Activated naive CD4-positive, alpha-beta T cell treated with Interleukin-2 at 50 U/mL for 16 hours (primary cell): Measurements from ENCODE around the gene SLC16A1.
A peak's percentile ranks its signal among the peaks of the same experiment; 100 is the strongest.
"Not testable (repeated sequence)": the region's sequence is repeated elsewhere in the genome, so short reads cannot be mapped to it uniquely, and the experiment has no call there.

Source experiments
- DNase-seq: peaks from one replicate; pipeline ENCODE4 v3.0.0-alpha.2; 2020

SLC16A1 gene

DNA sequence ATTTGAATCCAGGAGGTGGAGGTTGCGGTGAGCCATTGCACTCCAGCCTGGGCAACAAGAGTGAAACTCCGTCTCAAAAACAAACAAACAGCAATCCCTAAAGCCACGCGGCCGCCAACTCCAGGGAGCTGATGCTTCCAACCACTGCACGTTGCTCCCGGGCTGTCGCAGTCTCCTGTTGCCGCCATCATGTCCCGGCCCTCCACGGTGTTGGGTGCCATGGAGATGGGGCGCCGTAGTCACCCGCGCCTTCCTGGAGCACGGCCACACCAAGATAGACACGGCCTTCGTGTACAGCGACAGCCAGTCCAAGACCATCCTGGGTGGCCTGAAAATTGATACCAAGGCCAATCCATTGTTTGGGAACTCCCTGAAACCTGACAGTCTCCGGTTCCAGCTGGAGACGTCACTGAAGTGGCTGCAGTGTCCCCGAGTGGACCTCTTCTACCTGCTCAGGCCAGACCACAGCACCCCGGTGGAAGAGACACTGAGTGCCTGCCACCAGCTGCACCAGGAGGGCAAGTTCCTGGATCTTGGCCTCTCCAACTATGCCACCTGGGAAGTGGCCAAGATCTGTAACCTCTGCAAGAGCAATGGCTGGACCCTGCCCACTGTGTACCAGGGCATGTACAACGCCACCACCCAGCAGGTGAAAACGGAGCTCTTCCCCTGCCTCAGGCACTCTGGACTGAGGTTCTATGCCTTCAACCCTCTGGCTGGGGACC lies 32.6 kb downstream of the SLC16A1 start:
- no peak for DNase-seq

DNA sequence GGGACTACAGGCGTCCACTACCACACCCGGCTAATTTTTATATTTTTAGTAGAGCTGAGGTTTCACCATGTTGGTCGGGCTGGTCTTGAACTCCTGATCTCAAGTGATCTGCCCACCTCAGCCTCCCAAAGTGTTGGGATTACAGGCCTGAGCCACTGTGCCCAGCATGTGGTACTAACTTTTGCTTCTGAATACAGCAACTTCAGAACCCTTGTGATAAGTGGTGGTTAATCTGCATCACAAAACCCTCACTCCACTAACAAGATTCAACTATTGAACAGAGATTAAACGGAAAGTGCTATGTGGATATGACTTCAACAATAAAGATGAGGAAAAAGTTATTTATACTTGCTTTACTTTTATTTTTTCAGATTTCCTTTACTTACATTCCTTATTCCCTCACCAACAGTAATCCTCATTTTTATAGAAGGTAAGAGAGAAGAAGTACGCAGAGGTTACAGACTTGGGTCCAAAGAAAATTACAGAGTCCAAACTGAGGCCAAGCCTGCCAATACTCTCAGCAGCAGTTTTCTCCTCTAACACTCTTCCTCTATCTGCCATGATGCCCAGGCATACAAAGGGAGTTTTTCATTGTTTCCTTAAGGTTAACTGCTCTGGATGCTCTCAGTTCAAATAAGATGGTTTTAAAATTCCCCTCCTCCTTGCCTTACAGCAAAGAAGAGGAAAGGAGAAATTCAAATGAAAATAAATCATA lies 44.3 kb downstream of the SLC16A1 start:
- DNase-seq, result no peak

DNA sequence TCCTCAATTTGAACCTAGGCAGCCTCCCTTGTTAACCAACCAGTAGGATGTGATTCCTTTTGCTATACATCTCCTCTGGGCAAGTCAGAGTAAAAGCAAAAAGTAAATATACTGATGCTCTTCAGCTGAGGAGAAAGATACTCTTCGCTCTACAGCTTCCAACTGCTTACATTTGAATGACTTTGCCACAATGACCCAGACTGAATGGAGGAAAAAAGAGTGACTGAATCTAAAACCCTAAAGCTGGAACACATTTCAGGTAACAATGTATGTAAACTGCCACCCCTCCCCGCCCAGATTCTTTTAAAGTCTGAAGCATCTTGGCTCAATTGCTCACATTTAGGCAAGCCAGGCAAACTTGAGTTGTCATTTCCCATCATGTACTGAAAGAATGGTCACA lies 46.1 kb downstream of the SLC16A1 start:
- no peak for DNase-seq

DNA sequence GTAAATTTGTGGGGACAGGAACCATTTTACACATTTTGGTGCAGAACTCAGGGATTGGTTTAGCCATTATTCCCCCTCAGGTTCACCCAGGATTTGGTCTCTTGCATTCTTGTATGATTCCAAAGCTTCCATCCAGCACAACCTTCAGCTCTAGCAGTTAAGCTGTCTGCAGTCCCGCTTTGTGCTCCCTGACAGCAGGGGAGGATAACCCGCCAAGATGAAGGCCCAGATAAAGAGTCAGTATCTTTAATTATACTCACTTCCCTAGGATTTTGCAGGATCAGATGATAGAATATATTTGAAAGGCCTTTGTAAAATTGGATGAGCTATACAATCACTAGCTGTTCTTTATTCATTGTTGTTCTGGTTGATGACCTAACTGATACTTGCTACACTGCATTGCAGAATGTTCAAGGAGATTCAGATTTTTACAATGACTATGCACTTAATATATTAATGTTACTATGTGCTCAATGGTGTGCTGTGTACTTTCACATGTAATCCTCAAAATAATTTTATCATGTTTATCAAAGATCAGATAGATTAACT lies 49.8 kb downstream of the SLC16A1 start:
- no peak for DNase-seq

DNA sequence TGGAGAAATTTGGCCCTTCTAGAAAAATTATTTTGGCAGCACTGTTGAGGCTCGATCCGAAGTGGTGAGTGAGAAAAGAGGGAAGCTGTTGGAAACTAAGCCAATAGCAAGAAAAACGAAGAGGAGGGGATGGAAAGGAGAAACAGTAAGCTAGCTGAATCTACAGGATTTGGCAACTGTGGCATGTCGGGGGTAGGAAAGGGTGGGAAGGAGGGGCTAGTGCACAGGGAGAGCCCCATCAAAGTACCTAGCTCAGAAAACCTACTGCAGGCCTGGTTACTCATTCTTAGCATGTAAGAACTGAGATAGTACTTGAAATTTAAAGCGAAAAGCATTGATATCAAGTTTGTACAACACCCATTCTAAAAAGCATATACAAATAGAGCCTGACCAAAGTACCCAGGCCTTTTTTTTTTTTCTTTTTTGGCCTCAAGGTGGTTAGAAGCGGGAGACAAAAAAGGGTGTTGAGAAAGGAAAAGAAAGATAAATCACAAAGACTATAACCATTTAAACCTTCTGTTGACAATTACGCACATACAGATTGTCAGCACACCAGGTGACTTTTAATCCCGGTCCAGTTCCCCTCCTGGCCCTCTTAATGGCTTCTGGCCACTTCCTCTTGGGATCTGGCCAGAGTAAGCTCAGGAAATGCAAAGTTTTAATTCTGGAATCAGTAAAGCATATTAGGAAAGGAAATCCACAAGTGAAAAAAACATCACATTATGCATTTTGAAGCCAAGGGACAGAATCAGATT lies 50.4 kb downstream of the SLC16A1 start:
- no peak for DNase-seq

DNA sequence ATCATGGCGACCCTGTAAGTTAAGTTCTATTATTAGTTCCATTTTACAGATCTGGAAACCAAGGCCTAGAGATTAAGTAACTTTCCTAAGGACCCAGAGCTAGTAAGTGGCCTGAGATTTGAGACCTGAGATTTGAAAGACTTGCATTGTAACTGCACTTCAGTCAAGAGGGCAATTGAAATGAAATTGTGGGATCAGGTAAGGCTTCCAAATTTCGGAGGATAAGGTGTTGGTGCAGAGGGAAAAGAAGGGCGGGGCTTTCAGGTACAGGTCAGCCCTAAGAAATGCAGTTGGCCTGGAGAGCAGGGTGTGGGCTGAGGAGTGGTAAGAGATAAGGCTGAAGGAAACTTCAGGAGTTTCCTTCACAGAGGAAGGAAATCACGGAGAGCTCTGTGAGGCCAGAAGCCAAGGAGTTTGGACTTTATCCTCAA lies 51.1 kb downstream of the SLC16A1 start:
- DNase-seq, result no peak

DNA sequence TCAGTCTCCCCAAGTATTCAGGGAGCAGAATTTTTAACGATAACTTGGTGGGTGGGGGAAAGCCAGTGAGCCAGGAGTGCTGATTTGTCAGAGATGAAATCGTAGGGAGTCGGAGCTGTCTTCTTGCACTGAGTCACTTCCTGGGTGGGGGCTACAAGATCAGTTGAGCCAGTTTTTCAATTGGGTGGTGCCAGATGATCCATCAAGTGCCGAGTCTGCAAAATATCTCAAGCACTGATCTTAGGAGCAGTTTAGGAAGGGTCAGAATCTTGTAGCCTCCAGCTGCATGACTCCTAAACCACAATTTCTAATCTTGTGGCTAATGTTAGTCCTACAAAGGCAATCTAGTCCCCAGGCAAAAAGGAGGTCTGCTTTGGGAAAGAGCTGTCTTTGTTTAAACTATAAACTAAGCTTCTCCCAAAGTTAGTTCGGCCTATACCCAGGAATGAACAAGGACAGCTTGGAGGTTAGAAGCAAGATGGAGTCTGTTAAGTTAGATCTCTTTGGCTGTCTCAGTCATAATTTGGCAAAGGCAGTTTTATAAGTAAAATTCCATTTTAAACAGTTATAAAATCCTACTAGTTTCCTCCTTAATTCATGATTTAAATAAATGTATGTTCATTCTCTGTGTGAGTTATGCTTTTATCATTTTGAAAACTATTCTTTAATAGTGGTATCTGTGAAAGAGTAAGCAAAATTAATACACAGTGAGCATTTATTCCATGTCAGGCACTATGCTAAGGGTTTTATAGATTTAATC lies 51.7 kb downstream of the SLC16A1 start:
- peak; percentile 70 for DNase-seq

DNA sequence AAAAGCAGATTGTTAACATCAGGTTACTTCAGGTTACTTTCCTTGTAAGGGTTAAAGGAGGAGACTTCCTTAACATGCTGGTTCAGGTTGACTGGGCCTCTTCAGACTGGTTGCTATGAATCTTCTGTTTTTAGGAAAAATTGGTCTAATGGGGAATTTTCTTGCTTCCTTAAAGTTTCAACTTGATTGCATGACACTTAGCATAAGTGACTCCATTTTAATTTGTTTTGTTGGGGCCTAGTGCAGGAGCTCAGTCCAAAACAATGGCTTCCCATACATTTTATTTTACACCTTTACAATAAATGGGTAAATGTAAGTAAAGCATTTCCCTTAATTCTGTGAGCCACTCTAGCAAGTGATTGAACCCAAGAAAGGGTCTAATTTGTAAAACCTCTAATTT lies 53.8 kb downstream of the SLC16A1 start:
- DNase-seq, result no peak

DNA sequence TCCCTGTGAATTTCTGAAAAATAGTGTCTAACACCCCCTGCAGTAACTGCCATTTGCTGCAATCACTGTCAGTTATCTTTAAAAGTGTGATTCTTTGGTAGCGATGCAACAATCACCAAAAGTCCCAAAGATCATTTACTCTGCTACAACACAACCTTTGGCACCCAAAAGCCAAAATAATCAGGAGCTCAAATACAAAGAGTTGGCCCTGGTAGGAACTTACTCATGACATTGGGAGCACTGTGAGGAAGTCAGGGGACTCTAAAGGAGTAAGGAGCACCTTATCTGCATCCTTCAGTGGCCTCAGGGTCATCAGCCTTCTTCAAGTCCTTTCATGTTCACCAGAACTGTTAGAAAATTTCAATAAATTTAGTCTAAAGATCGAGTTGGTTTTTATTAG lies 54.6 kb downstream of the SLC16A1 start:
- no peak for DNase-seq

DNA sequence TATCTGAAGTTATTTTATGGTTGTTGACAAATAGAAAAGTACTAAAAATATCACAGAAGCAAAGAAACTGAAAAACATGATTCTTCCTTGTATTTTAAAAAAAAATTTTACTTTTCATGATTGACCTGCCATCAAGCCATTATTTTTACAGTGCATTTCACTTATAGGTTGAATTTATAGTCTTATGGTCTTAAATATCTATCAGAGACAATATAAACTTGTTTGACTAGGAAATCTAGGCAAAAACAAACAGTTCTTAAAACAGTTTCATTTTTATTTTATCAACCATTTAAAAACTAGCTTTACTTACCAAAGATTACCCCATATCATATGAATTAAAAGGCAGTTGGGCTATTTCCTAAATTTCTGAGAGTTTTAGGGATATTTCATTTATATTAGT lies 59.2 kb downstream of the SLC16A1 start:
- DNase-seq, result no peak

DNA sequence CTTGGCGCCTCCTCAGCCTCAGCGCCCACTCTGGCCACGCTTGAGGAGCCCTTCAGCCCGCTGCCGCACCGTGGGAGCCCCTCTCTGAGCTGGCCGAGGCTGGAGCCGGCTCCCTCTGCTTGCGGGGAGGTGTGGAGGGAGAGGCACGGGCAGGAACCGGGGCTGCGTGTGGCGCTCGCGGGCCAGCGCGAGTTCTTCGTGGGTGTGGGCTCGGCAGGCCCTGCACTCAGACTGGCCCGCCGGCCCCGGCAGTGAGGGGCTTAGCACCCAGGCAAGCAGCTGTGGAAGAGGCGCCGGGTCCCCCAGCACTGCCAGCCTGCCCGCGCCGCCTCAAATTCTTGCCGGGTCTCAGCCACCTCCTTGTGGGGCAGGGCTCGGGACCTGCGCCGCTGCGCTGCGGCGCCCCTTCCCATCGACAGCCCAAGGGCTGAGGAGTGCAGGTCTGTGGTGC lies 61.4 kb downstream of the SLC16A1 start:
- DNase-seq, result no peak

DNA sequence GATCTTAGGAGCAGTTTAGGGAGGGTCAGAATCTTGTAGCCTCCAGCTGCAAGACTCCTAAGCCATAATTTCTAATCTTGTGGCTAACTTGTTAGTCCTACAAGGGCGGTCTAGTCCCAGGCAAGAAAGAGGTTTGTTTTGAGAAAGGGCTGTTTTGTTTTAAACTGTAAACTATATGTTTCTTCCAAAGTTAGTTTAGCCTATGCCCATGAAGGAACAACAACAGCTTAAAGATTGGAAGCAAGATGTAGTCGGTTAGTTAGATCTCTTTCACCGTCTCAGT lies 62.0 kb downstream of the SLC16A1 start:
- no peak for DNase-seq

DNA sequence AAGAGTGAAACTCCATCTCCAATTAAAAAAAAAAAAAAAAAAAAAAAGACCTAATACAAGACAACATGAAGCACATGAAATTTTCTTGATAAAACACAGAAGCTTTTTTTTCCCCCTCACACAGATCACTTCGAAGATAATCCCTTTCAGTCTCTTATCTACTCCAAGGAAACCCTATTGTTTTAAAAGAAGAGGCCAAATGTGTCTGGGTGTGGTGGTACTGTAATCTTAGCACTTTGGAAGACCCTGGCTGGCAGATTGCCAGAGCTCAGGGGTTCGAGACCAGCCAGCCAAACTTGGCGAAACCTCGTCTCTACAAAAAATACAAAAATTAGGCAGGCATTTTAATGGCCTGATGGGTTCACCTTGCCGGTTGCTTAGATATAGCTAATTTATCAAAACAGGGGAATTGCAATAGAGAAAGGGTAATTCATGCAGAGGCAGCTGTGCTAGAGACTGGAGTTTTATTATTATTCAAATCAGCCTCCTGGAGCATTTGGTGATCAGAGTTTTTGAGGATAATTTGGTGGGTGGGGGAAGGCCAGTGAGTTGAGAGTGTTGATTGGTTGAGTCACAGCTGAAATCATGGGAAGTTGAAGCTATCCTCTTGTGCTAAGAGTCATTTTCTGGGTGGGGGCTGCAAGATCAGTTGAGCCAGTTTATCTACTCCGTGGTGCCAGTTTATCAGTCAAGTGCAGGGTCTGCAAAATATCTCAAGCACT lies 62.5 kb downstream of the SLC16A1 start:
- no peak for DNase-seq

DNA sequence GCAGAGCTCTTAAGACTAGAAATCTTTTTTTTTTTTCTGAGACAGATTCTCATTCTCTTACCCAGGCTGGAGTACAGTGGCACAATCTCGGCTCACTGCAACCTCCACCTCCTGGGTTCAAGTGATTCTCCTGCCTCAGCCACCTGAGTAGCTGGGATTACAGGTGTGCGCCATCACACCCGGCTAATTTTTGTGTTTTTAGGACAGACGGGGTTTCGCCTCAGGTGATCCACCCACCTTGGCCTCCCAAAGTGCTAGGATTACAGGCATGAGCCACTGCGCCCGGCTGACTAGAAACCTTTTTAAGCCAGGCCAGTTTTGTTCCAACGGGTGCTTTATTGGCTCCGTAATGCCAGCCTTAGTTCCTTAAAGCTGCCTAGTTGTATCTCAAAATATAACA lies 66.1 kb downstream of the SLC16A1 start:
- not testable (repeated sequence) for DNase-seq

DNA sequence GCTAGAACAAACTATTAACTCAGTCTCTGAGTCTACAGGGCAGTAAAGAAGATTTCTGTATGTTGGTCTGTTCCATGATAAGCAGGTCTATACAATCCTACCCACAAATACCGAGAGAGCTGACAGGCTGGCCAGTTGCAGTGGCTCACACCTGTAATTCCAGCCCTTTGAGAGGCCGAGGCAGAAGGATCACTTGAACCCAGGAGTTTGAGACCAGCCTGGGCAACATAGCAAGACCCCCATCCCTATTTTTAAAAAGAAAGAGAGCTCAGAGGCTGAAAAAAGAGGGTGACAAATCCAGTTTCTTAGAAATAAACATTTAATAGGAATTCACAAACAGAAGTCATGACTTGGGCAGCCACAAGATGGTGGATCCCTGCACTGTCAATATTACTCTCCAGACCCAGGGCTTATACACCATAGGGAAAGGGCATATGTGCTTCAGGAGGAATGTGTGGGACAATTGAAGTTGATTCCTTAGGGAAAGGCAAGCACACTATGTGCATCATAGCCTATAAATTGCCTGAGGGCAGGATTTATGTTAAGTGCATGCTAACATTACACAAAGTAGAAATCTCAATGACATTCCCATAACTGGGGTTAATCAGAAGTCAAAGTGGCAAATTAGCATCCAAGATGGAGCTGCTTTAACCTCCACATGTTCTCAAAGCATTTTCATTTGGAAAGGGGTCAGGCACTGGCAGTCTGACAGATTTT lies 66.8 kb downstream of the SLC16A1 start:
- no peak for DNase-seq

DNA sequence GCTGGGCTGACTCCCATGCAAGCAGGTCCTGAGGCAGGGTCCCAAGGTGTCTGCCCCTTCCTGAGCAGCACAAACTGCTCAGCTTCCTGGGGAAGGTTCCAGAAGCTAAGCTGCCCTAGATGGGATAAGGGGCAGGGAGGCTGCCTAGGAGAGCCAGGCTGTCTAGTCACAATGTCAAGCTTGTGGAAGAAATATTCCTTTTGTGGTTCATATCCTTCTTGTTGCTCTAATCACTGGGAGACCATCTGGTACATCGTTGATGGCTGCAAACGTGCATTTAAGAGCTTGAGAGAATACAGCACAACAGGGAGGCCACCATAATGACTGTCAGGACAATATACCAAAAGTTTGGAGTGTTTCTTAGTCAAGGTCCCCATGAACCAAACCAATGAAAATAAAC lies 67.4 kb downstream of the SLC16A1 start:
- no peak for DNase-seq

DNA sequence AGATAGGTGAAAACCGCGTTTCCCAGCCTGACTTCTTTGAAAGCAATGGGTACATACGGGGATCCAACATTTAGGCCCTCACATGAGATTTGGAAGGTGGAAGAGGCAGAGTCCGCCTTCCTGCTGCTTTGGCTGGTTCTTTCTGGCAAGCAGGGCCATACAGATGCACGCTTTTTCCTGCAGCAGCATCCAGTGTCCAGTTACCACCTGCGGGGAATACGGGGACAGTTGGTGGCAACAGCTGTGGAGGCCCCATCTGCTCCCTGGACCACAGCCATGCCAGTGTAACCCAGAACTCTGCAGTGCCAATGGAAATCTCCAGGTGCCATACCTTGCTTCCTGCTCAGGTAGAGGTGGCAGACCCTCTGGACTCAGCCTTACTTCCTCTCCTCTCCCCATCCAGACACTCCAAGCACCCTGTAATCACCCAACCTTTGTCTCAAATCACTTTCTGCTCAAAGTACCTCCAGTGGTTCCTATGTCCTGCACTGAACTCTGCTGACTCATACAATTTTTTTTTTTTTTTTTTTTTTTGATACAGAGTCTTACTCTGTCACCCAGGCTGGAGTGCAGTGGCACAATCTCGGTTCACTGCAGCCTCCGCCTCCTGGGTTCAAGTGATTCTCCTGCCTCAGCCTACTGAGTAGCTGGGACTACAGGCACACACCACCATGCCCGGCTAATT lies 68.3 kb downstream of the SLC16A1 start:
- no peak for DNase-seq

DNA sequence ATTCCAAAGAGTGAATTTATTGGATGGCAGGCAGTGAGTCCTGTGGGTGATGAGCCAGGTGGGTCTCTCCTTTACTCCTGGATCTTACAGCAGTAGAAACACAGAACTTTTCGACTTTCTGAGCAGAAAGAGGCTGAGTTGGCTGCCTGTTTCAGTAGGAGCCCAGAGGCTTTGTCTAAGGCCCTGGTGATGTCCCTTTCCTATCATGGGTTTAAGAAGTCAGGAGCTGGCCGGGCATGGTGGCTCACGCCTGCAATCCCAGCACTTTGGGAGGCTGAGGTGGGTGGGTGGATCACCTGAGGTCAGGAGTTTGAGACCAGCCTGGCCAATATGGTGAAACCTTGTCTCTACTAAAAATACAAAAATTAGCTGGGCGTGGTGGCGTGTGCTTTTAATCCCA lies 71.0 kb downstream of the SLC16A1 start:
- not testable (repeated sequence) for DNase-seq

DNA sequence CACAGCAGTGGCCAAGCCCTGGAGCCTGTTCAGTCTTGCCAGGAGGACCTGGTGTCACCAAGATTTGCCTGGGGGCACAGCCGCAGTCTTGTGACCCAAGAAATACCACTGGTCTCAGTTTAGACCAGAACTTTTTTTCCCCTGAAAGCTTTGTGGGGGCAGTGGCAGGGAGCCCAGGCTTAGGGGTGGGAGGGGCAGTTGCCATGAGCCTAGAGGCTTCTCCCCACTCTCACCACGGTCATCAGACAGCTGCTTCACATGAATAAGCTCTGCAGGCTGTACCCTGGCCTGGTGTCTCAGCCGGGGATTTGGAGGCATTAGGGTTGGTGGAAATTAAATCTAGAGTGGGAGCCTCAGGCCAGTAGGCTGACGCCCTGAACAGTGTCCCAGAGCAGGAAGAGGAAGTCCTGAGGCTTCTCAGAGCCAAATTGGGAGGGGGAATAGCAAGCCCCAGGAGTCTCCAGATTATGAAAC lies 73.7 kb downstream of the SLC16A1 start:
- DNase-seq, result no peak

DNA sequence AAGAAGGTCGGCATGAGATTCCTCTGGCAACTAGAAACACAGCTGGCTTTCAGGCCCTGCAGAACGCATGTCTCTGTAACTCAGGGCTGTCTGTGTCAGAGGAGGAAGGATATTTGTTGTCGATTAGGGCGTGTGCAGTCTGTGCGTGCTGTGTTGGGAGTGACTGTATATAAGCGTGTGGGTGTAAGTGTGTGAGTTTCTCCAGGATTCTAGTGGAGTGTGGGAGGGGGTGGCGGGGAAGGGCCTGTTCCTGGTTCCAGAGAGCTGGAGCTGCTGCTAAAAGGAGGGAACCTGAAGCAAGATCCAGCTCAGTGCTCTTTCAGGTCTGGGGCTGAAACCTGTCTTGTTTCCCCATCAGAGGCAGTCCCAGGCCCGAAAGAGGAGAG lies 74.3 kb downstream of the SLC16A1 start:
- no peak for DNase-seq

DNA sequence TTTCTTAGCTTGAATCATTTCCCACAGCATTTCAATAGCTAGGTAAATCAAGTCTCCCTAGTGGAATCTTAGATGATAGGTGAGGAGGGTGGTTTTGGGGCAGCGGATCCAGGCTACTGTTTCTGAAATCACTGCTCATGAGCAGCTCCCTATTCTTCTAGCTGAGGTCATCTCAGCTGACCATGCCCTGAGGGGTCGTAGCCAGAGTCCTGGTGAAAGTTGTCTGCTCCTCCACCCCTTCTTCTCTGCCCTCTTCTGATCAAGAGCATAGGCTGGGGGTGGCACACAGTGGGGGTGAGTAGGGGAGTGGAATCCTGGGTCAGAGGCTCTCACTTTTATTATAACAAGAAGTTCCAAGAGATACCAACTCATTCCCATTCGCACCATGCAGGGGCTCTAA lies 76.2 kb downstream of the SLC16A1 start:
- no peak for DNase-seq
